HG03159 (cell line): ENCODE results near the gene LHPP.
A peak's percentile ranks its signal among the peaks of the same experiment; 100 is the strongest.
"Not testable (repeated sequence)": the region's sequence is repeated elsewhere in the genome, so short reads cannot be mapped to it uniquely, and the experiment has no call there.

Source experiments
- ATAC-seq: cut with Tn5 transposase; IDR thresholded peaks from one replicate; pipeline ENCODE4 v1.9.1; 2021; ENCODE audit warnings: mild to moderate bottlenecking, moderate library complexity; ENCODE audit not compliant: unreplicated experiment

LHPP gene

GRCh38 chr10:124461642-124462347 lies at the start of gene LHPP:
TSS of gene LHPP (plus strand) at chr10:124461823. CDS start at chr10:124461863, 40 bp downstream.
- ATAC-seq = peak; percentile 92

GRCh38 chr10:124414076-124414475 lies 47.5 kb upstream of the LHPP start:
- no peak for ATAC-seq

- no peak for ATAC-seq
These were observed 46.4 kb upstream of the LHPP start for GRCh38 chr10:124415210-124415609.

- no peak for ATAC-seq
These were observed 44.9 kb upstream of the LHPP start for GRCh38 chr10:124416733-124417132.

- peak; percentile 15 for ATAC-seq
These were observed 43.5 kb upstream of the LHPP start for GRCh38 chr10:124417895-124418725.

GRCh38 chr10:124418726-124419501 lies 42.7 kb upstream of the LHPP start, which contains the start of gene OAT:
TSS of gene OAT (minus strand) at chr10:124418923. CDS start at chr10:124412171, 6,752 bp downstream.
- ATAC-seq = peak; percentile 96

- ATAC-seq = no peak
These were observed 42.0 kb upstream of the LHPP start for GRCh38 chr10:124419635-124420034.

- no peak for ATAC-seq
These were observed 41.4 kb upstream of the LHPP start for GRCh38 chr10:124420254-124420653.

- ATAC-seq = no peak
These were observed 38.9 kb upstream of the LHPP start for GRCh38 chr10:124422742-124423141.

- ATAC-seq = no peak
These were observed 37.8 kb upstream of the LHPP start for GRCh38 chr10:124423813-124424212.

GRCh38 chr10:124425227-124425962 lies 36.2 kb upstream of the LHPP start:
- ATAC-seq = no peak

GRCh38 chr10:124428207-124428777 lies 33.3 kb upstream of the LHPP start:
- no peak for ATAC-seq

GRCh38 chr10:124429576-124429975 lies 32.0 kb upstream of the LHPP start:
- ATAC-seq = no peak

- ATAC-seq = no peak
These were observed 31.5 kb upstream of the LHPP start for GRCh38 chr10:124430077-124430476.

GRCh38 chr10:124433461-124433860 lies 28.2 kb upstream of the LHPP start:
- no peak for ATAC-seq

GRCh38 chr10:124435683-124436082 lies 25.9 kb upstream of the LHPP start:
- not testable (repeated sequence) for ATAC-seq

- no peak for ATAC-seq
These were observed 25.4 kb upstream of the LHPP start for GRCh38 chr10:124436191-124436638.

- not testable (repeated sequence) for ATAC-seq
These were observed 19.9 kb upstream of the LHPP start for GRCh38 chr10:124441694-124442093.

GRCh38 chr10:124446830-124447750 lies 14.5 kb upstream of the LHPP start:
- no peak for ATAC-seq
